Renal cortex interstitium (tissue), 15 donors: Measurements from ENCODE around the gene DCUN1D1. TPM values are rescaled to one million over a fixed set of nuclear protein-coding genes. Genes with fewer than 3 reads are reported as not detected.
"Not testable (repeated sequence)": the region's sequence is repeated elsewhere in the genome, so short reads cannot be mapped to it uniquely, and the experiment has no call there.

ENCODE experiments used
- DNase-seq, 11 donors: peaks; one replicate each; pipeline ENCODE4 v3.0.0-alpha.2; 2013; ENCODE audit warnings: low read depth in 9 of 11, low spot score in 4 of 11; ENCODE audit errors: extremely low read depth in 1 of 11
- long read RNA-seq, 16 experiments: transcript quantifications; one replicate each; lab custom pipeline, GENCODE V29; 2026
- polyA plus RNA-seq, 3 donors: library from polyadenylated mRNA; unstranded; fragments of 120-200 nt; gene quantifications; one replicate each; pipeline ENCODE4 v1.2.1, GENCODE V29; 2013; ENCODE audit not compliant: insufficient read length in 3 of 3

The DCUN1D1 gene
- polyA plus RNA-seq = 10 to 100 TPM; 50.2 to 63.0 (median 61.4) TPM
- long read RNA-seq, donor 1, full-length matches to known transcripts = 3 of 3 reads
- long read RNA-seq, donor 1, partial matches to known transcripts = 0 of 3 reads
- long read RNA-seq, donor 1, other reads (novel, unspliced or antisense) = 0 of 3 reads
- long read RNA-seq, donor 2, full-length matches to known transcripts = 6 of 6 reads
- long read RNA-seq, donor 2, partial matches to known transcripts = 0 of 6 reads
- long read RNA-seq, donor 2, other reads (novel, unspliced or antisense) = 0 of 6 reads
- long read RNA-seq, donor 3, full-length matches to known transcripts = 9 of 9 reads
- long read RNA-seq, donor 3, partial matches to known transcripts = 0 of 9 reads
- long read RNA-seq, donor 3, other reads (novel, unspliced or antisense) = 0 of 9 reads
- long read RNA-seq, donor 4, full-length matches to known transcripts = 6 of 12 reads
- long read RNA-seq, donor 4, partial matches to known transcripts = 6 of 12 reads
- long read RNA-seq, donor 4, other reads (novel, unspliced or antisense) = 0 of 12 reads
- long read RNA-seq, donor 5 = 0 reads
- long read RNA-seq, donor 6, full-length matches to known transcripts = 8 of 8 reads
- long read RNA-seq, donor 6, partial matches to known transcripts = 0 of 8 reads
- long read RNA-seq, donor 6, other reads (novel, unspliced or antisense) = 0 of 8 reads
- long read RNA-seq, donor 7, full-length matches to known transcripts = 8 of 8 reads
- long read RNA-seq, donor 7, partial matches to known transcripts = 0 of 8 reads
- long read RNA-seq, donor 7, other reads (novel, unspliced or antisense) = 0 of 8 reads
- long read RNA-seq, donor 8, full-length matches to known transcripts = 1 of 1 reads
- long read RNA-seq, donor 8, partial matches to known transcripts = 0 of 1 reads
- long read RNA-seq, donor 8, other reads (novel, unspliced or antisense) = 0 of 1 reads
- long read RNA-seq, donor 9, full-length matches to known transcripts = 4 of 4 reads
- long read RNA-seq, donor 9, partial matches to known transcripts = 0 of 4 reads
- long read RNA-seq, donor 9, other reads (novel, unspliced or antisense) = 0 of 4 reads
- long read RNA-seq, donor 10, full-length matches to known transcripts = 3 of 3 reads
- long read RNA-seq, donor 10, partial matches to known transcripts = 0 of 3 reads
- long read RNA-seq, donor 10, other reads (novel, unspliced or antisense) = 0 of 3 reads
- long read RNA-seq, donor 11, full-length matches to known transcripts = 3 of 3 reads
- long read RNA-seq, donor 11, partial matches to known transcripts = 0 of 3 reads
- long read RNA-seq, donor 11, other reads (novel, unspliced or antisense) = 0 of 3 reads
- long read RNA-seq, donor 12, full-length matches to known transcripts = 3 of 3 reads
- long read RNA-seq, donor 12, partial matches to known transcripts = 0 of 3 reads
- long read RNA-seq, donor 12, other reads (novel, unspliced or antisense) = 0 of 3 reads
- long read RNA-seq, donor 13, full-length matches to known transcripts = 10 of 10 reads
- long read RNA-seq, donor 13, partial matches to known transcripts = 0 of 10 reads
- long read RNA-seq, donor 13, other reads (novel, unspliced or antisense) = 0 of 10 reads
- long read RNA-seq, donor 14, full-length matches to known transcripts = 3 of 3 reads
- long read RNA-seq, donor 14, partial matches to known transcripts = 0 of 3 reads
- long read RNA-seq, donor 14, other reads (novel, unspliced or antisense) = 0 of 3 reads
- long read RNA-seq, donor 15, full-length matches to known transcripts = 4 of 4 reads
- long read RNA-seq, donor 15, partial matches to known transcripts = 0 of 4 reads
- long read RNA-seq, donor 15, other reads (novel, unspliced or antisense) = 0 of 4 reads
- long read RNA-seq, donor 16, full-length matches to known transcripts = 21 of 27 reads
- long read RNA-seq, donor 16, partial matches to known transcripts = 6 of 27 reads
- long read RNA-seq, donor 16, other reads (novel, unspliced or antisense) = 0 of 27 reads

DNA sequence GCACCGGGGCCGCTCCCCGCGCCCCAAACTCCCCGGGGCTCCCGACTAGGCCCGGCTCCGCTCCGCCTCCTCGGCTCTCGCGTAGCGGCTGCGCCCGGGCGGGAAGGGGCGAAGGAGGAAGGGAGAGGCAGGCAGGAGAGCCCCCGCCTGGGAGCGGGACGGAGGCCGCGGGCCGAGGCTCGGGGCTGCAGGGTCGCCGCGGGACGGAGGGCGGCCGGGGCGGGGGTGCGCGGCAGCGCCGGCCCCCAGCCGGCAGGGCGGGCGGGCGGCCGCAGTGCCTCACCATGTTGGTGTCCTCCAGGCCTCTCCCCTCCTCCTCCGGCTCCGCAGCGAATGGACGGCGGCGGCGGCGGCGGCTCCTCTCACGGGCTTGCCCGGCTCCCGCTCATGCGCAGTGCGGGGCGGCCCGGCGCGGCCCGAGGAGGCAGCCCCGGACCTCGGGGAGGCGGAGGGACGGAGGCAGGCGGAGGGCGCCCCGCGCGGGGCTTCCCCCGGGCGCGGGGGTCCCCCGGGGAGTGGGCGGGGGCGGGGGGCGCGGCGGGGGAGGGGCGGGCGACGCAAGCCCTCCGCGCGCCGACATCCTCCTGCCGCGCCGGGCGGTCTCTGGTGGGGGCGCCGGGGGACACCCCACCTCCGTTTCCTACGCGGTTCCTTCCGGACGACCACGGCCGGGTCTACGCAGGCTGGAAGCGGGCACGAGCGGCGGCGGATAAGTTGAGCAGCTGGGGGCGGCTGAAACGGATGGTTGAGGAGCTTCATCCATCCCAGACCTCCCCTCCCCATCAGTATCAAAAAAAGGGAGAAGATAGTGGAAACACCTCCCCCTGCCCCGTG lies at the start of gene DCUN1D1:
DCUN1D1 (minus strand) TSS at position 335 of the 834 bp plus-strand sequence; CDS start at position 286, 49 bp downstream.
- peak in 9 of 11 donors; percentile 52 to 89 (median 84) for DNase-seq

DNA sequence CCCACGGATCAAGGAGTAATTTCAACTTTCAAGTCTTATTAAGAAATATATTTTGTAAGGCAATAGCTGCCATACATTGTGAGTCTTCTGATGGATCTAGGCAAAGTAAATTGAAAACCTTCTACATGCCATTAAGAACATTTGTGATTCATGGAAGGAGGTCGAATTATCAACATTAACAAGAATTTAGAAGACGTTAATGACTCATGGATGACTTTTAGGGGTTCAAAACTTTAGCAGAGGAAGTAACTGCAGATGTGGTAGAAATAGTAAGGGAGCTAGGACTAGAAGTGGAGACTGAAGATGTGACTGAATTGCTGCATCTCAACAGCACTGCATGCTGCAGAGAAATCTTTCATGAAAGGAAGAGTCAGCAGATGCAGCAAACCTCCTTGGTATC lies 48.1 kb upstream of the DCUN1D1 start:
- no peak for DNase-seq

DNA sequence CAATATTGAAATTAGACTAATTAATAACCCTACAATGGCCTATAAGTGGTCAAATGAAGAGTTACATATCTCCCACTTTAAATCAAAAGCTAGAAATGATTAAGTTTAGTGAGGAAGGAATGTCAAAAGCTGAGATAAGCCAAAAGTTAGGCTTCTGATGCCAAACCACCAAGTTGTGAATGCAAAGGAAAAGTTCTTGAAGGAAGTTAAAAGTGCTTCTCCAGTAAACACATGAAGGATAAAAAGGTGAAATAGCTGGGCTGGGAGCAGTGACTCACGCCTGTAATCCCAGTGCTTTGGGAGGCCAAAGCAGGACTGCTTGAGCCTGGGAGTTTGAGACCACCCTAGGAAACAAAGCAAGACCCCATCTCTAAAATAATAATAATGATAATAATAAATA lies 46.9 kb upstream of the DCUN1D1 start:
- no peak for DNase-seq

DNA sequence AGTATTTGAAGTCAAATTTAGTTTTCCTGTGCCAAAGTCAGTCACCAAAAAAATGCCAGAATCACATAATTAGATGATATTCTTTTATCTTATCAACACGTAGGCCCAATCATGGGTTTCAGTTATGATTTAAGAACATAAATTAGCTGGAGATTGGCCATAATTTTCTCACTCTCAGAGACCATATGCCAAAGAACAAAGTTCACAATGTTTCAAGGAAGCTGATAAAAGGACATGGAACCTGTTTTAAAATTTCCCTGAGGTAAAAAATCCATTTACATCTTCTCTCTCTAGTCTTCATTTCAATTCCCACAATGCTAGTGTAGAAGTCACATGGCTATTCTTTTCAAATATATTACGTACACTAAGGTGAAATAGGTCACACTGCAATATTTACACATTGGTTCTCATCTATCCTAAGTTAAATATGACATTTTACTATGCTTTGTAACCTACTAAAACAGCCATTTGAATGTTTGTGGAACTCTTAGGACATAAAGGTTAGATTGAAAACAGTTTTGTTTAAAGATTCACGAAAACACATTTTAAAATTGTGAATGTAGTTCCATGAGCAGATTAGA lies 42.7 kb upstream of the DCUN1D1 start:
- DNase-seq = no peak

DNA sequence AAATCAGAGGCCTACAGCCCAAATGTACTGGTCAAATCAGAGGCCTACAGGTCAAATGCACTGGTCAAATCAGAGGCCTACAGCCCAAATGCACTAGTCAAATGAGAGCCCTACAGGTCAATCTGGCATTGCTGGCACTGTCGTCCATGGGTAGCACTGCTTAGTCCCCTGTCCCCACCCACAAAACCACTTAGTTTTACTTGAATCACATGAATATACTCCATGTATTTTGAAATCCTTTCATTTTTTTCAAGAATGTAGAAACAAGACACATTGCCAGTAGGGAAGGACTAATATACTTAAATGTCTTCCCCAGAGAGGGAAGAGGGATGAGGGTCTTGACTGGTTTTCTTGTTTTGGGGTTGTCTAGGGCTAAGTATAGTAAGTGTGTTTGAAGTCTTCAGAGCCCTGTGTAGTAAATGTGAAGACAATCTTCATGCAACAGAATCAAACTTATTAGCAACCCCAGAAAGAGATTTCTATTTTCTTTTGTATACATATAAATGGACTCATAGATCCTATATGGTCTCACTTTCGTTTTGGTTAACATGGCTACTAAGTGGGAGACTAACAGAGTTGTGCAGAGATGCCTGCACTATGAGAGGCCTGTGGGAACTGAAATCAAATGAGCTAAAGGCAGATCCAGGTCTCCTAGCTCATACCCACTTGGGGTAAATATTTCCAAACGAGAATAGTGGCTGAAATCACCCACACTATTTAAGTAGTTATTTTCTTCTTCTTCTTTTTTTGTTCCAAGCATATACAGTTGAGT lies 38.3 kb upstream of the DCUN1D1 start:
- DNase-seq = no peak

GRCh38 chr3:183015185-183015584 lies 34.8 kb upstream of the DCUN1D1 start:
- no peak for DNase-seq

DNA sequence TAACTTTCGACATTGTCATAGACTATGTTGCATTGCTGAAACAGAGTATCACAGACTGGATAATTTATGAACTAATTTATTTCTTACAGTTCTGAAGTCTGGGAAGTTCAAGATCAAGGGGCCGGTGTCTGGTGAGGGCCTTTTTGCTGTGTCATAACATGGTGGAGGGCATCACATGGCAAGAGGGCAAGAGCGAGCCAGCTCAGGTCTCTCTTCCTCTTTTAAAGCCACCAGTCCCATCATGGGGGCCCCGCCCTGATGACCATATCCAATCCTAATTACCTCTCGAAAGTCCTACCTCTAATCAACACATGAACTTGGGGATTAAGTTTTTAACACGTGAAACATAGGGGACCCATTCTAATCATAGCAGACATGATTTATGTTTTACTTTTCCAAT lies 33.5 kb upstream of the DCUN1D1 start:
- DNase-seq = no peak

- DNase-seq = no peak
These were observed 32.7 kb upstream of the DCUN1D1 start for GRCh38 chr3:183013074-183013473.

DNA sequence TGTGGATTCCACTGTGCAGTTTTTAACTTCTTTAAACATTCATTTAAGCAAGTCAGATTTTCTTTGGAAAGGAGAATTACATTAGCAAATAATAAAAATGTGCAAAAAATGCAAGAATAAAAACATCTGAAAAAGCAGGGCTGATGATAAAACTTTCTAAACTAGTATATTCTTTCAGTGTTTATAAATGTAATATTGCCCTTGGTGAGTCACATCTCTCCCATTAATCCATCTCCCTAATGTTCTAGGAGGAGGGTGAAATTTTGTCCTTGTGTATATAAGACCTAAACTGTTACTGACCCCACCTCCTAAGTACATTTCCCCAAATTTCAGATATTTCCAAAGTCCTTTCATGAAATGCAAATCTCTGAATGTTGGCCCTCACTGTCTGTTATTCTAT lies 28.5 kb upstream of the DCUN1D1 start:
- no peak for DNase-seq

DNA sequence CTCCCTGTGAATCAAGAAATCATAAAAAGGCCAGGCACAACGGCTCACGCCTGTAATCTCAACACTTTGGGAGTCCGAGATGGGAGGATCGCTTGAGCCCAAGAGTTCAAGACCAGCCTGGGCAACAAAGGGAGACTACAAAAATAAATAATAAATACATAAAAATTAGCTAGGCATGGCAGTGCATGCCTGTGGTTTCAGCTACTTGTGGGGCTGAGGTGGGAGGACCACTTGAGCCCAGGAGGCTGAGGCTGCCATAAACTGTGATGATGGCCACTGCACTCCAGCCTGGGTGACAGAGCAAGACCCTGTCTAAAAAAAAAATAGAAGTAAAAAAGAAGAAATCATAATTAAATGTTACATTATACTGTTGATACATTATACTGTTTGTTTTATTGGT lies 28.0 kb upstream of the DCUN1D1 start:
- no peak for DNase-seq

DNA sequence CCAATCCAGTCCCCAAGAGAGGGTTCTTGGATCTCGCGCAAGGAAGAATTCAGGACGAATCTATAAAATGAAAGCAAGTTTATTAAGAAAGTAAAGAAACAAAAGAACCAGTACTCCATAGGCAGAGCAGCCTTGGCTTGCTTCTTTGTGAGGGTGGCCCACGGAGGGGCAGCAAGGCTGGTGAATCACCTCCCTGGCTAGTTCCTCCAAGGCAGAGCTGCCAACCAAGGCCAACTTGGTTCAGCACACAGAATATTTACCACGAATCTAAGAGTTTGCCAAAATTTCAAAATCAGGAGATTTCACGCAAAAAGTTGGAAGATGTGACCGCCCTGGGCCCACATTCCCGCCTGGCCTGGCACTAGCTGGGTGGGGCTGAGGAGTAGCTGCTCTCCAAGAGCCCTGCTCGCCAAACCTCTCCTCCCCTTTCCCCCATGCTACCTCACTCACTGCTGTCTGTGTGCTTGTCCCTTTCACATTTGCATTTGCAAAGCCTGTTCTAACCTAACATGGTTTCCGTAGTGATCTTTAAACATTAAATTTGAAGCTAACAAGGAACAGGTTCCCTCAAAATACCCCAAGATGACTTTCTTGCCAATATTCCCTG lies 26.2 kb upstream of the DCUN1D1 start:
- no peak for DNase-seq

- no peak for DNase-seq
These were observed 19.4 kb upstream of the DCUN1D1 start for GRCh38 chr3:182999767-183000166.

DNA sequence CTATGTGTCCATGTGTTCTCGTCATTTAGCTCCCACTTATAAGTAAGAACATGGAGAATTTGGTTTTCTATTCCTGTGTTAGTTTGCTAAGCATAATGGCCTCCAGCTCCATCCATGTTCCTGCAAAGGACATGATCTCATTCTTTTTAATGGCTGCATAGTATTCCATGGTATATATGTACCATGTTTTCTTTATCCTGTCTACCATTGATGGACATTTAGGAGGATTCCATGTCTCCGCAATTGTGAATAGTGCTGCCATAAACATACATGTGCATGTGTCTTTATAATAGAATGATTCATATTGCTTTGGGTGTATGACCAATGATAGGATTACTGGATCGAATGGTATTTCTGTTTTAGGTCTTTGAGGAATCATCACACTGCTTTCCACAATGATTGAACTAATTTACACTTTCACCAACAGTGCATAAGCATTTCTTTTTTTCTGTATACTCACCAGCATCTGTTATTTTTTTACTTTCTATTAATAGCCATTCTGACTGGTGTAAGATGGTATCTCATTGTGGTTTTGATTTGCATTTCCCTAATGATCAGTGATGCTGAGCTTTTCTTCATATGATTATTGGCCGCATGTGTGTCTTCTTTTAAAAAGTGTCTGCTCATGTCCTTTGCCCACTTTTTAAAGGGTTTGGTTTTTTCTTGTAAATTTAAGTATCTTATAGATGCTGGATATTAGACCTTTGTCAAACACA lies 13.3 kb upstream of the DCUN1D1 start:
- not testable (repeated sequence) for DNase-seq

DNA sequence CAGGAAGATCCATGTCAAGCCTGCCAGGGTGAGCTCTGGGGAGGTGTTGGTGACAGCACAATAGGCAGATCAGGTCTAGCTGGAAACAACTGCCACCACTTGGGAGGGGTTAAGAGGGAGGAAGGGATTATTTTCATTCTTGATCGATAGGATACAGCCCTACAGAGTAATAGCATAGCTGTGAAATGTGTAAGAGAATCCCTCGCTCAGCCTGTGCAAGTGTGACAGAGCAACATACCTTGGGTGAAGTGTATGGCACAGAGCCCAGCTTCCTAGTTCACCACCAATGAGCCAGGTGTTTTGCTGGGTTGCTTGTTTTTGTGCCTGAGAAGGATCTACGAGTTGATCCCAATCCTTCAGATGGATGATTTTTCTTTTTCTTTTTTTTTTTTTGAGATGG lies 9.2 kb upstream of the DCUN1D1 start:
- no peak for DNase-seq

- no peak for DNase-seq
These were observed 5.7 kb upstream of the DCUN1D1 start for GRCh38 chr3:182986021-182986420.
